ENCODE measurements around the gene C3orf70.

The C3orf70 gene

DNA sequence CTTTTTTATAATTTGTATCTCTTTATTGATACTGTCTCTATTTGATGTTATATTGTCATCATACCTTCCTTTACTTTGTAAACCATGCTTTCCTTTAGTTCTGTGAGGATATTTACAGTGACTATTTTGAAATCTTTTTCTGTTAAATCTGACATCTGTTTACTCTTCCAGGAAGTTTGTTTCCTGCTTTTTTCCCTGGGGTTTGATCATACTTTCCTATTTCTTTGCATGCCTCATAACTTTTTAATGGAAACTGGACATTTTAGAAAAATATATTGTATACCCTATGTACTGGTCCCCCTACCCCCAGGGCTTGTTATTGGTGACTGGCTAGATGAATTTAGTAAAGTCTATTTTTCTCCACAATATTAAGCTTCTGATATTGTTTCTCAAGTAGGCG is 115.1 kb downstream of the C3orf70 start:
- Histone ChIP-seq H3K9ac (ENCODE audit: low read length) (no peak overlapping the region), H3K36me3 (replicated peaks; ENCODE audit: low read depth, low read length) (peaks cover 4% of the 10 kb centered on the region), H3K79me2 (ENCODE audit: low read length) (no peaks in the 10 kb centered on the region), H3K4me3 (ENCODE audit: low read length) (no peak overlapping the region), H2AFZ (ENCODE audit: low read depth, low read length) (no peak overlapping the region), H3K9me3 (ENCODE audit: insufficient read depth, low read length) (peaks cover 4% of the 10 kb centered on the region; the same call in 1 of the 2 replicates), H4K20me1 (ENCODE audit: insufficient read depth, low read length) (no peaks in the 10 kb centered on the region), H3K27ac (ENCODE audit: low read length) (no peak overlapping the region), H3K27me3 (ENCODE audit: low read depth, low read length) (no peaks in the 10 kb centered on the region), H3K4me2 (ENCODE audit: low read length) (no peak overlapping the region), H3K4me1 (ENCODE audit: low read length) (no peaks in the 10 kb centered on the region)
- no peak for TF ChIP-seq EZH2phosphoT487 (IDR thresholded peaks at IDR 0.05; ENCODE audit: low read depth)
- TF ChIP-seq, protein P1, sequence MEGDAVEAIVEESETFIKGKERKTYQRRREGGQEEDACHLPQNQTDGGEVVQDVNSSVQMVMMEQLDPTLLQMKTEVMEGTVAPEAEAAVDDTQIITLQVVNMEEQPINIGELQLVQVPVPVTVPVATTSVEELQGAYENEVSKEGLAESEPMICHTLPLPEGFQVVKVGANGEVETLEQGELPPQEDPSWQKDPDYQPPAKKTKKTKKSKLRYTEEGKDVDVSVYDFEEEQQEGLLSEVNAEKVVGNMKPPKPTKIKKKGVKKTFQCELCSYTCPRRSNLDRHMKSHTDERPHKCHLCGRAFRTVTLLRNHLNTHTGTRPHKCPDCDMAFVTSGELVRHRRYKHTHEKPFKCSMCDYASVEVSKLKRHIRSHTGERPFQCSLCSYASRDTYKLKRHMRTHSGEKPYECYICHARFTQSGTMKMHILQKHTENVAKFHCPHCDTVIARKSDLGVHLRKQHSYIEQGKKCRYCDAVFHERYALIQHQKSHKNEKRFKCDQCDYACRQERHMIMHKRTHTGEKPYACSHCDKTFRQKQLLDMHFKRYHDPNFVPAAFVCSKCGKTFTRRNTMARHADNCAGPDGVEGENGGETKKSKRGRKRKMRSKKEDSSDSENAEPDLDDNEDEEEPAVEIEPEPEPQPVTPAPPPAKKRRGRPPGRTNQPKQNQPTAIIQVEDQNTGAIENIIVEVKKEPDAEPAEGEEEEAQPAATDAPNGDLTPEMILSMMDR (IDR thresholded peaks at IDR 0.05; ENCODE audit: low read depth, low read length) = no peak

DNA sequence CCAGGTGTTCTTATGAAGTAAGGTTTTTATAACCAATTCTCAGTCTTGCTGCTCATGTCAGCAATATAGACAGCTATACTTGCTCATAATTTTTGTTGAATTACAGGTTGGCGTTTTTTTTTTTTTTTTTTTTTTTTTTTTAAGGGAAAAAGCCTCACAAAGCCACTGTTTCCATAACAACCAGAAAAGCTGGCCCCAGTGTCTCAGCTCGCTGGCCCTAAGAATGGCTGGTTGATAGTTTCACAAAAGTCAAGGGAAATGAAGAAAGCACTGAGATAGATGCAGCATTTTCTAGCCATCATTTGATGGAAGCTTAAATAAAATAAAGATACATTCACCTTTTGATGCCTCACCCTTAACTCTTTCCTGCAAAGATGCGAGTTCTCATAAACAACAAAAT is 121.9 kb downstream of the C3orf70 start:
- H3K79me2 ChIP-seq (ENCODE audit: low read length) = no peaks in the 10 kb centered on the region
- H3K27ac ChIP-seq (ENCODE audit: low read length) = no peak overlapping the region
- TF ChIP-seq, protein P1 (IDR thresholded peaks at IDR 0.05; ENCODE audit: low read depth, low read length) = no peak
- TF ChIP-seq EZH2phosphoT487 (IDR thresholded peaks at IDR 0.05; ENCODE audit: low read depth) = no peak
- no peaks in the 10 kb centered on the region for H3K9me3 ChIP-seq (ENCODE audit: insufficient read depth, low read length)
- no peaks in the 10 kb centered on the region for H4K20me1 ChIP-seq (ENCODE audit: insufficient read depth, low read length)
- H3K4me1 ChIP-seq (ENCODE audit: low read length) = no peaks in the 10 kb centered on the region
- no peaks in the 10 kb centered on the region for H3K27me3 ChIP-seq (ENCODE audit: low read depth, low read length)
- peaks cover 4% of the 10 kb centered on the region for H3K36me3 ChIP-seq (replicated peaks; ENCODE audit: low read depth, low read length)
- no peak overlapping the region for H3K4me3 ChIP-seq (ENCODE audit: low read length)
- no peak overlapping the region for H2AFZ ChIP-seq (ENCODE audit: low read depth, low read length)
- H3K9ac ChIP-seq (ENCODE audit: low read length) = no peak overlapping the region
- no peak overlapping the region for H3K4me2 ChIP-seq (ENCODE audit: low read length)

DNA sequence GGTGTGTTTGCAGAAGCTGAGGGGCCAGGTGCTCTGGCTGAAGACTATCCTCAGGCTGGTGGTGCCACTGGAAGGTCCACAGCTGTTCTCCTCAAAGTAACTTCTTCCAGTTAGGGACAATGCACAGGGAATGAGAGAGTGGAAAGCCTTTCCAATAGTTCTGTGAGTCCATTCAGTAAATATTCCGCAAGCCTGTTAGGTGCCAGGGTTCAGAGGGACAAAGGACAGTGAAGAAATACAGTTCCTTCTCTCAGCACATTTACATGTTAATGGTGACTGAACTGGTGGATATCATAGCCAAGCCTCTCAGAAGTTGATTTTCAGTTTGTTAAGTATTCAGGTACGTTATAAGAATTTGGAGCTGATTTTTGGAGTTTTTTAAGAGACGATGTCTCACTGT is 122.5 kb downstream of the C3orf70 start:
- H3K4me1 ChIP-seq (ENCODE audit: low read length) = no peaks in the 10 kb centered on the region
- no peak overlapping the region for H3K4me2 ChIP-seq (ENCODE audit: low read length)
- H3K9ac ChIP-seq (ENCODE audit: low read length) = no peak overlapping the region
- H3K27me3 ChIP-seq (ENCODE audit: low read depth, low read length) = no peaks in the 10 kb centered on the region
- no peak overlapping the region for H2AFZ ChIP-seq (ENCODE audit: low read depth, low read length)
- no peak overlapping the region for H3K4me3 ChIP-seq (ENCODE audit: low read length)
- no peak overlapping the region for H3K27ac ChIP-seq (ENCODE audit: low read length)
- no peaks in the 10 kb centered on the region for H3K9me3 ChIP-seq (ENCODE audit: insufficient read depth, low read length)
- no peaks in the 10 kb centered on the region for H4K20me1 ChIP-seq (ENCODE audit: insufficient read depth, low read length)
- H3K36me3 ChIP-seq (replicated peaks; ENCODE audit: low read depth, low read length) = peaks cover 4% of the 10 kb centered on the region
- TF ChIP-seq EZH2phosphoT487 (IDR thresholded peaks at IDR 0.05; ENCODE audit: low read depth) = no peak
- TF ChIP-seq, protein P1 (IDR thresholded peaks at IDR 0.05; ENCODE audit: low read depth, low read length) = no peak
- H3K79me2 ChIP-seq (ENCODE audit: low read length) = no peaks in the 10 kb centered on the region

DNA sequence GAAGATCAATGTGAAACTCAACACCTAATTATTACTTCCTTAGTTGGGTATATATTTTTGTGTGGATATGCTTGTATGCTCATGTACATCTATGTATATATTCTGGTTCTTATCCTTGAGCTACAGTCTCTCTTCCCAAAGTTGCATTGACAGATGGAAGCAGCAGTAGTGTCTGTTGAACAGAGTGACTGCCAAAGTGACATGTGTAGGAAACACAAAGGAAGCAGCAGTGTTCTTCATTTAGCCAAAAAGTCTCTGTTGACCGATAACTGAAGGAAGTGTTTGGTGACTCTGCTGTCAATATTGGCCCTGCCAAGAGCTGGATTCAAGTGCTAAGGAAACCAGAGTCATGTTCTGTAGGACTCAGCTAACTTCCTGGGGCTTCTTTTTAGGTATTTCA is 123.8 kb downstream of the C3orf70 start:
- no peaks in the 10 kb centered on the region for H3K9me3 ChIP-seq (ENCODE audit: insufficient read depth, low read length)
- no peaks in the 10 kb centered on the region for H4K20me1 ChIP-seq (ENCODE audit: insufficient read depth, low read length)
- H3K79me2 ChIP-seq (ENCODE audit: low read length) = no peaks in the 10 kb centered on the region
- no peak overlapping the region for H3K9ac ChIP-seq (ENCODE audit: low read length)
- H2AFZ ChIP-seq (ENCODE audit: low read depth, low read length) = no peak overlapping the region
- H3K36me3 ChIP-seq (replicated peaks; ENCODE audit: low read depth, low read length) = peaks cover under 1% of the 10 kb centered on the region
- no peak overlapping the region for H3K4me3 ChIP-seq (ENCODE audit: low read length)
- H3K27ac ChIP-seq (ENCODE audit: low read length) = no peak overlapping the region
- no peak overlapping the region for H3K4me2 ChIP-seq (ENCODE audit: low read length)
- no peaks in the 10 kb centered on the region for H3K4me1 ChIP-seq (ENCODE audit: low read length)
- TF ChIP-seq, protein P1 (IDR thresholded peaks at IDR 0.05; ENCODE audit: low read depth, low read length) = no peak
- TF ChIP-seq EZH2phosphoT487 (IDR thresholded peaks at IDR 0.05; ENCODE audit: low read depth) = no peak
- no peaks in the 10 kb centered on the region for H3K27me3 ChIP-seq (ENCODE audit: low read depth, low read length)
